Mesendoderm (in vitro differentiated cells): ENCODE results near the gene TP73.

Source experiments
- DNase-seq: peaks from one replicate; pipeline ENCODE4 v3.0.0; 2013
- H2AK5ac ChIP-seq: 2 replicates; pipeline ENCODE4 v1.6.1; 2013; ENCODE audit warnings: low read length, inconsistent platforms
- H2BK120ac ChIP-seq: 2 replicates; pipeline ENCODE4 v1.6.1; 2013; ENCODE audit warnings: low read depth, mild to moderate bottlenecking, low read length, moderate library complexity, mixed read lengths
- H2BK15ac ChIP-seq: replicated peaks from 2 replicates; pipeline ENCODE4 v1.6.1; 2013; ENCODE audit warnings: low read depth, mild to moderate bottlenecking, moderate library complexity
- H2BK5ac ChIP-seq: 2 replicates; pipeline ENCODE4 v1.6.1; 2013; ENCODE audit warnings: low read length, inconsistent platforms
- H3K18ac ChIP-seq: 2 replicates; pipeline ENCODE4 v1.6.1; 2013; ENCODE audit warnings: mild to moderate bottlenecking, low read length, mixed read lengths
- H3K23ac ChIP-seq: one replicate; pipeline ENCODE4 v1.6.1; 2013; ENCODE audit warnings: low read length
- H3K27ac ChIP-seq: 2 replicates; pipeline ENCODE4 v1.5.1; 2013; ENCODE audit warnings: low read depth, mild to moderate bottlenecking, inconsistent platforms, low read length, moderate library complexity
- H3K27me3 ChIP-seq: 2 replicates; pipeline ENCODE4 v1.6.1; 2013; ENCODE audit warnings: low read length, control low read depth, mild to moderate bottlenecking, inconsistent platforms; ENCODE audit not compliant: insufficient read depth, poor library complexity
- H3K36me3 ChIP-seq: 2 replicates; pipeline ENCODE4 v1.6.1; 2013; ENCODE audit warnings: low read length, inconsistent platforms; ENCODE audit not compliant: control insufficient read depth, insufficient read depth
- H3K4ac ChIP-seq: one replicate; pipeline ENCODE4 v1.6.1; 2013; ENCODE audit warnings: low read depth, mild to moderate bottlenecking, low read length, moderate library complexity
- H3K4me1 ChIP-seq: 2 replicates; pipeline ENCODE4 v1.6.1; 2013; ENCODE audit warnings: low read depth, low read length, inconsistent platforms; ENCODE audit not compliant: control insufficient read depth
- H3K4me2 ChIP-seq: 2 replicates; pipeline ENCODE4 v1.6.1; 2013; ENCODE audit warnings: low read length
- H3K4me3 ChIP-seq: 2 replicates; pipeline ENCODE4 v1.5.1; 2013; ENCODE audit warnings: mild to moderate bottlenecking, low read length
- H3K56ac ChIP-seq: one replicate; pipeline ENCODE4 v1.6.1; 2013; ENCODE audit warnings: low read length
- H3K79me1 ChIP-seq: 2 replicates; pipeline ENCODE4 v1.6.1; 2013; ENCODE audit warnings: low read length, inconsistent platforms
- H3K79me2 ChIP-seq: 2 replicates; pipeline ENCODE4 v1.6.1; 2013; ENCODE audit warnings: mild to moderate bottlenecking, low read length; ENCODE audit not compliant: control insufficient read depth, insufficient read depth
- H3K9ac ChIP-seq: 2 replicates; pipeline ENCODE4 v1.6.1; 2013; ENCODE audit warnings: low read length, inconsistent platforms
- H4K5ac ChIP-seq: one replicate; pipeline ENCODE4 v1.6.1; 2013; ENCODE audit warnings: low read length
- H4K8ac ChIP-seq: one replicate; pipeline ENCODE4 v1.6.1; 2013; ENCODE audit warnings: low read depth, mild to moderate bottlenecking, control low read depth, low read length, moderate library complexity
- WGBS: extraction: QIAGEN DNeasy Blood & Tissue Kit; methylation state at CpG from one replicate; pipeline ENCODE4 v1.1.7; 2013; ENCODE audit warnings: low lambda C conversion rate, missing lambda C conversion rate; ENCODE audit not compliant: insufficient coverage; ENCODE audit errors: extremely low coverage; 5-methylcytosine and 5-hydroxymethylcytosine counted together

Gene TP73

GRCh38 chr1:3731583-3732433 is 79.5 kb downstream of the TP73 start:
- H4K5ac ChIP-seq, result no peak overlapping the region
- no peak overlapping the region for H3K23ac ChIP-seq
- no peak overlapping the region for H4K8ac ChIP-seq
- no peaks in the 10 kb centered on the region for H3K79me1 ChIP-seq
- no peak overlapping the region for H2BK5ac ChIP-seq
- H2BK15ac ChIP-seq, result no peak overlapping the region
- peak overlapping the region; percentile 88 for H3K56ac ChIP-seq
- H2AK5ac ChIP-seq, result no peak overlapping the region
- no peak overlapping the region for H2BK120ac ChIP-seq
- H3K4ac ChIP-seq, result no peak overlapping the region
- H3K9ac ChIP-seq, result no peak overlapping the region
- no peaks in the 10 kb centered on the region for H3K4me1 ChIP-seq
- H3K27me3 ChIP-seq, result no peaks in the 10 kb centered on the region
- no peak overlapping the region for H3K18ac ChIP-seq
- no peak overlapping the region for H3K4me3 ChIP-seq
- no peak overlapping the region for H3K27ac ChIP-seq
- DNase-seq, result no peak
- no peaks in the 10 kb centered on the region for H3K79me2 ChIP-seq
- H3K4me2 ChIP-seq, result no peak overlapping the region
- no CpG with 5 or more reads among the region's 25 CpGs for WGBS
- no peaks in the 10 kb centered on the region for H3K36me3 ChIP-seq

DNA sequence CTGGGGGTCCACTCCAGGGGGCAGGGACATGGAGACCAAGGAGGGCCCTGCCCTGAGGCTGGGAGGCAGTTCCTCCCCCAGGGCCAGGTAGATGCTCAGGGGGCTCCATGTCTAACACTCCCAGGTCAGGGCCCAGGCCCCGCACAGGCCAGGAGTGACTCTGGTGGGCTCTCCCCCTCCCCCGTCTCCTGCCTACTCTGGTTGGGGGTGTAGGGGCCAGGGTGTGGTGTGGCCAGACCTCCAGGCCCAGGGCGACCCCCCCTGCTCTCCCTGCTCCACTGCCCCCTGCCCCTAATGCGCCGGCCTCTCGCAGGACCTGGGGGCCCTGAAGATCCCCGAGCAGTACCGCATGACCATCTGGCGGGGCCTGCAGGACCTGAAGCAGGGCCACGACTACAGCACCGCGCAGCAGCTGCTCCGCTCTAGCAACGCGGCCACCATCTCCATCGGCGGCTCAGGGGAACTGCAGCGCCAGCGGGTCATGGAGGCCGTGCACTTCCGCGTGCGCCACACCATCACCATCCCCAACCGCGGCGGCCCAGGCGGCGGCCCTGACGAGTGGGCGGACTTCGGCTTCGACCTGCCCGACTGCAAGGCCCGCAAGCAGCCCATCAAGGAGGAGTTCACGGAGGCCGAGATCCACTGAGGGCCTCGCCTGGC is 80.2 kb downstream of the TP73 start:
- H3K9ac ChIP-seq, result peak overlapping the region; percentile 70
- no peaks in the 10 kb centered on the region for H3K79me1 ChIP-seq
- no peak overlapping the region for H3K23ac ChIP-seq
- WGBS, result no CpG with 5 or more reads among the region's 37 CpGs
- no peak overlapping the region for H2BK15ac ChIP-seq
- no peaks in the 10 kb centered on the region for H3K4me1 ChIP-seq
- H3K56ac ChIP-seq, result peak overlapping the region; percentile 88
- H2BK5ac ChIP-seq, result no peak overlapping the region
- no peaks in the 10 kb centered on the region for H3K79me2 ChIP-seq
- no peaks in the 10 kb centered on the region for H3K36me3 ChIP-seq
- no peak overlapping the region for H4K5ac ChIP-seq
- no peak overlapping the region for H3K4me3 ChIP-seq
- DNase-seq, result peak; percentile 81
- H4K8ac ChIP-seq, result no peak overlapping the region
- no peak overlapping the region for H3K18ac ChIP-seq
- H3K27me3 ChIP-seq, result no peaks in the 10 kb centered on the region
- H3K4me2 ChIP-seq, result peak overlapping the region; percentile 72
- H3K27ac ChIP-seq, result no peak overlapping the region
- H2AK5ac ChIP-seq, result no peak overlapping the region
- H3K4ac ChIP-seq, result no peak overlapping the region
- H2BK120ac ChIP-seq, result no peak overlapping the region

DNA sequence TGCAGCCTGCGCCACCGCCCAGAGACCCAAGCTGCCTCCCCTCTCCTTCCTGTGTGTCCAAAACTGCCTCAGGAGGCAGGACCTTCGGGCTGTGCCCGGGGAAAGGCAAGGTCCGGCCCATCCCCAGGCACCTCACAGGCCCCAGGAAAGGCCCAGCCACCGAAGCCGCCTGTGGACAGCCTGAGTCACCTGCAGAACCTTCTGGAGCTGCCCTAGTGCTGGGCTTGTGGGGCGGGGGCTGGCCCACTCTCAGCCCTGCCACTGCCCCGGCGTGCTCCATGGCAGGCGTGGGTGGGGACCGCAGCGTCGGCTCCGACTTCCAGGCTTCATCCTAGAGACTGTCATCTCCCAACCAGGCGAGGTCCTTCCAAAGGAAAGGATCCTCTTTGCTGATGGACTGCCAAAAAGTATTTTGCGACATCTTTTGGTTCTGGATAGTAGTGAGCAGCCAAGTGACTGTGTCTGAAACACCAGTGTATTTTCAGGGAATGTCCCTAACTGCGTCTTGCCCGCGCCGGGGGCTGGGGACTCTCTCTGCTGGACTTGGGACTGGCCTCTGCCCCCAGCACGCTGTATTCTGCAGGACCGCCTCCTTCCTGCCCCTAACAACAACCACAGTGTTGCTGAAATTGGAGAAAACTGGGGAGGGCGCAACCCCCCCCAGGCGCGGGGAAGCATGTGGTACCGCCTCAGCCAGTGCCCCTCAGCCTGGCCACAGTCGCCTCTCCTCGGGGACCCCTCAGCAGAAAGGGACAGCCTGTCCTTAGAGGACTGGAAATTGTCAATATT is 81.0 kb downstream of the TP73 start:
- Histone ChIP-seq H3K27ac (no peak overlapping the region), H4K8ac (no peak overlapping the region), H3K18ac (no peak overlapping the region), H3K27me3 (no peaks in the 10 kb centered on the region), H2AK5ac (no peak overlapping the region), H2BK5ac (no peak overlapping the region), H3K23ac (no peak overlapping the region), H4K5ac (no peak overlapping the region), H2BK15ac (no peak overlapping the region), H3K4me1 (no peaks in the 10 kb centered on the region), H3K4me3 (no peak overlapping the region), H3K4ac (no peak overlapping the region), H3K36me3 (peaks cover 3% of the 10 kb centered on the region), H3K56ac (peak overlapping the region; percentile 88), H3K9ac (peak overlapping the region; percentile 70), H2BK120ac (no peak overlapping the region), H3K79me2 (no peaks in the 10 kb centered on the region), H3K79me1 (no peaks in the 10 kb centered on the region), H3K4me2 (peak overlapping the region; percentile 72)
- DNase-seq, result no peak
- WGBS, result no CpG with 5 or more reads among the region's 29 CpGs

- Histone ChIP-seq H3K4ac (no peak overlapping the region), H2BK120ac (no peak overlapping the region), H3K4me1 (no peaks in the 10 kb centered on the region), H2BK15ac (no peak overlapping the region), H3K27me3 (no peaks in the 10 kb centered on the region), H3K27ac (no peak overlapping the region), H3K56ac (no peak overlapping the region), H3K4me3 (no peak overlapping the region), H3K9ac (no peak overlapping the region), H3K18ac (no peak overlapping the region), H3K36me3 (peaks cover 5% of the 10 kb centered on the region), H2AK5ac (no peak overlapping the region), H4K8ac (no peak overlapping the region), H2BK5ac (no peak overlapping the region), H4K5ac (no peak overlapping the region), H3K79me1 (no peaks in the 10 kb centered on the region), H3K4me2 (no peak overlapping the region), H3K23ac (no peak overlapping the region), H3K79me2 (no peaks in the 10 kb centered on the region)
- DNase-seq, result no peak
- no CpG with 5 or more reads among the region's 17 CpGs for WGBS
These were observed 81.7 kb downstream of the TP73 start for GRCh38 chr1:3733883-3734589.

GRCh38 chr1:3734602-3735001 is 82.3 kb downstream of the TP73 start:
- no peak overlapping the region for H2BK5ac ChIP-seq
- H3K36me3 ChIP-seq, result peaks cover 5% of the 10 kb centered on the region

More at GRCh38 chr1:3734602-3735001, 82.3 kb downstream of the TP73 start:
- H3K4me1 ChIP-seq, result no peaks in the 10 kb centered on the region
- no peak overlapping the region for H2BK15ac ChIP-seq
- H3K18ac ChIP-seq, result no peak overlapping the region
- no peak overlapping the region for H4K5ac ChIP-seq
- no peak overlapping the region for H3K23ac ChIP-seq
- DNase-seq, result no peak
- H3K79me1 ChIP-seq, result no peaks in the 10 kb centered on the region
- no peak overlapping the region for H4K8ac ChIP-seq
- whole genome bisulfite sequencing, result no CpG with 5 or more reads among the region's 16 CpGs
- no peak overlapping the region for H3K4ac ChIP-seq
- H3K27ac ChIP-seq, result no peak overlapping the region
- no peak overlapping the region for H3K56ac ChIP-seq
- H3K9ac ChIP-seq, result no peak overlapping the region
- H2AK5ac ChIP-seq, result no peak overlapping the region
- no peak overlapping the region for H2BK120ac ChIP-seq
- no peaks in the 10 kb centered on the region for H3K27me3 ChIP-seq
- H3K4me2 ChIP-seq, result no peak overlapping the region
- no peaks in the 10 kb centered on the region for H3K79me2 ChIP-seq
- no peak overlapping the region for H3K4me3 ChIP-seq
